C4-2B (cell line): ENCODE data around the gene PFDN1.

Source experiments
- CTCF ChIP-seq: fragments of 450-650 bp; conservative IDR thresholded peaks from 2 replicates; pipeline ENCODE4 v1.5.1; 2017; ENCODE audit warnings: mild to moderate bottlenecking
- ZFX ChIP-seq: fragments of 450-650 bp; IDR thresholded peaks from 2 replicates; pipeline ENCODE4 v1.6.1; 2017

GRCh38 chr5:140344683-140345423 is 42.0 kb upstream of the PFDN1 start:
- TF ChIP-seq CTCF (no peak), ZFX (no peak)
